ENCODE results near the gene MAT2A. TPM values are rescaled to one million over a fixed set of nuclear protein-coding genes. Genes with fewer than 3 reads are reported as not detected.
A peak's percentile ranks its signal among the peaks of the same experiment; 100 is the strongest.

MAT2A gene
- total and polyA plus RNA-seq, 2 of the 8 experiments (the other 6 are each of a cell fraction or from before 2014, with no cell fraction given), result 255 to 307 TPM

- H2AFZ ChIP-seq (ENCODE audit: low read length), result no peak overlapping the region
- H3K4me3 ChIP-seq (ENCODE audit: extremely low read depth in 1 of 4, insufficient read depth in 2 of 4, low read depth in 3 of 4, low read length in 4 of 4), result peak overlapping the region in 1 of 4 experiments; percentile 100; a peak in 1 of 8 replicates
- H4K5ac ChIP-seq (ENCODE audit: insufficient read length, low read depth, low read length), result no peak overlapping the region
- TF ChIP-seq CHD2 (IDR thresholded peaks at IDR 0.05; ENCODE audit: low read length) (no peak), KDM4A (IDR thresholded peaks at IDR 0.05; ENCODE audit: low read depth, low read length, severe bottlenecking) (no peak), POLR2A (IDR thresholded peaks at IDR 0.05; ENCODE audit: control extremely low read depth in 1 of 2, low read depth in 2 of 2, low read length in 2 of 2) (no peak), SP4 (IDR thresholded peaks at IDR 0.05; ENCODE audit: low read length) (no peak), TAF7 (optimal IDR thresholded peaks at IDR 0.05; ENCODE audit: borderline replicate concordance, low read depth, low read length) (no peak), BACH1 (IDR thresholded peaks at IDR 0.05; ENCODE audit: low read length) (no peak)
- H3K9ac ChIP-seq (replicated peaks in 1 of 4; ENCODE audit: extremely low read depth in 1 of 4, low read depth in 3 of 4, low read length in 3 of 4), result no peak overlapping the region
- no peak overlapping the region for H2BK12ac ChIP-seq (ENCODE audit: low read depth, low read length)
- H2BK20ac ChIP-seq (ENCODE audit: low read length), result no peak overlapping the region
- FAIRE-seq, result no peak
- ChIA-PET POLR2A (ENCODE audit: partially characterized antibody) (interaction anchor here (0.6 to 38.6 kb wide), 15 partner anchors 2 to 645 kb away, joined by 3 to 1889 read pairs (median 8); partner anchors contain the start of genes C2orf68, CAPG, ELMOD3 and GGCX), CTCF (ENCODE audit: partially characterized antibody) (interaction anchor here (0.9 to 7.3 kb wide), 5 partner anchors 9 to 154 kb away, joined by 3 to 67 read pairs (median 46); partner anchors contain the start of gene SH2D6)
- no peaks in the 10 kb centered on the region; the same call in 1 of the 2 replicates for H3K23me2 ChIP-seq (ENCODE audit: low read depth, low read length)
- no peak for DNase-seq (ENCODE audit: low read depth in 1 of 2, low spot score in 2 of 2)
- H4K91ac ChIP-seq (replicated peaks; ENCODE audit: insufficient read length, low read length), result no peak overlapping the region
- no peaks in the 10 kb centered on the region for H3K79me1 ChIP-seq (ENCODE audit: low read depth, low read length)
- no peak overlapping the region for H2BK15ac ChIP-seq (ENCODE audit: low read length)
- peaks cover 27 to 32% of the 10 kb centered on the region in 2 experiments for H4K20me1 ChIP-seq (replicated peaks in 1 of 2; ENCODE audit: control insufficient read depth in 1 of 2, insufficient read depth in 2 of 2, low read length in 2 of 2)
- H3K18ac ChIP-seq (ENCODE audit: extremely low read depth, low read length), result no peak overlapping the region
- 93% methylated on average over 4 of the region's 4 CpGs; no CpG with 5 or more reads in 1 of the 2 experiments for WGBS, 2 experiments (ENCODE audit: extremely low coverage in 1 of 2, insufficient coverage in 1 of 2, insufficient read length in 1 of 2, insufficient replicate concordance in 2 of 2, low coverage in 1 of 2, low lambda C conversion rate in 2 of 2, missing lambda C conversion rate in 1 of 2)
- H3K4ac ChIP-seq (replicated peaks; ENCODE audit: insufficient read length, low read depth, low read length), result no peak overlapping the region
- H3K79me2 ChIP-seq (ENCODE audit: control insufficient read depth in 1 of 2, insufficient read depth in 2 of 2, low read length in 2 of 2), result peaks cover 26 to 39% of the 10 kb centered on the region in 2 experiments
- peaks cover 0 to 8% (median 3%) of the 10 kb centered on the region in 4 experiments; a peak in 3 of 7 replicates for H3K4me1 ChIP-seq (replicated peaks in 1 of 4; ENCODE audit: control insufficient read depth in 3 of 4, insufficient read depth in 4 of 4, low read length in 3 of 4)
- no peak overlapping the region for H3K27ac ChIP-seq (ENCODE audit: low read depth, low read length)
- H2BK5ac ChIP-seq (ENCODE audit: low read depth, low read length), result no peak overlapping the region
- no peak overlapping the region; a peak in 1 of 4 replicates for H3K4me2 ChIP-seq (ENCODE audit: insufficient read depth in 1 of 2, low read depth in 2 of 2, low read length in 2 of 2)
- H2AK5ac ChIP-seq (ENCODE audit: low read depth, low read length), result no peak overlapping the region
- H3K14ac ChIP-seq (ENCODE audit: insufficient read length), result no peak overlapping the region
- H3K36me3 ChIP-seq (ENCODE audit: control insufficient read depth in 2 of 4, insufficient read depth in 4 of 4, low read length in 3 of 4), result peaks cover 33 to 64% (median 44%) of the 10 kb centered on the region in 4 experiments
- no peaks in the 10 kb centered on the region for H3K27me3 ChIP-seq (replicated peaks in 1 of 4; ENCODE audit: control insufficient read depth in 3 of 4, extremely low read depth in 1 of 4, insufficient read depth in 3 of 4, low read length in 3 of 4)
- H3K9me3 ChIP-seq (ENCODE audit: insufficient read depth in 2 of 2, low read depth in 1 of 2, low read length in 1 of 2), result no peaks in the 10 kb centered on the region
- no peak overlapping the region for H2BK120ac ChIP-seq (replicated peaks; ENCODE audit: low read depth, low read length)
- H4K8ac ChIP-seq (ENCODE audit: extremely low read depth, insufficient read depth, low read length), result no peak overlapping the region
- no peak overlapping the region for H3K23ac ChIP-seq (ENCODE audit: insufficient read length)
- H3K56ac ChIP-seq (replicated peaks; ENCODE audit: insufficient read length, low read depth, low read length), result no peak overlapping the region
Observed at GRCh38 chr2:85542777-85543176, 3.8 kb downstream of the MAT2A start.

Measured in H1 (cell line).